AG04450 (cell line): ENCODE data around the gene LCORL. TPM values are rescaled to one million over a fixed set of nuclear protein-coding genes. Genes with fewer than 3 reads are reported as not detected.
"Not testable (repeated sequence)": the region's sequence is repeated elsewhere in the genome, so short reads cannot be mapped to it uniquely, and the experiment has no call there.

Source experiments
- CTCF ChIA-PET: fragments of 300-600, 350-600 bp; formaldehyde crosslinking; extraction: SDS; loops from one replicate; lab custom pipeline; 2022; ENCODE audit warnings: antibody characterized with exemption, inconsistent platforms; lab: Charles Lee
- POLR2A ChIA-PET: fragments of 350-600 bp; formaldehyde crosslinking; extraction: SDS; loops from one replicate; lab custom pipeline; 2021; ENCODE audit warnings: antibody characterized with exemption, inconsistent platforms; lab: Yijun Ruan, JAX
- DNase-seq: peaks from one replicate; pipeline ENCODE4 v3.0.0-alpha.2; 2011; ENCODE audit warnings: low read depth, low spot score
- H3K27ac ChIP-seq: one replicate; pipeline ENCODE4 v1.5.1; 2012; ENCODE audit warnings: low read depth, low read length, control low read depth
- H3K27me3 ChIP-seq: one replicate; pipeline ENCODE4 v1.6.0; 2012; ENCODE audit warnings: low read length; ENCODE audit not compliant: control insufficient read depth, insufficient read depth
- H3K4me3 ChIP-seq: 2 replicates; pipeline ENCODE4 v1.5.1; 2011; ENCODE audit warnings: mild to moderate bottlenecking, low read depth, low read length, control low read depth
- H3K9me3 ChIP-seq: 2 replicates; pipeline ENCODE4 v1.5.1; 2012; ENCODE audit warnings: low read length; ENCODE audit not compliant: control insufficient read depth, insufficient read depth
- CTCF ChIP-seq: IDR thresholded peaks from 2 replicates; pipeline ENCODE4 v1.5.1; 2011; ENCODE audit warnings: low read depth, low read length, control low read depth, inconsistent platforms
- polyA plus RNA-seq: library from polyadenylated mRNA; depleted of rRNA; stranded (reverse); fragments of >200 nt; gene quantifications from 2 replicates; pipeline ENCODE4 v1.2.3, GENCODE V29; 2011

The LCORL gene
- polyA plus RNA-seq, 1 experiment, result 7.2 TPM

- CTCF ChIA-PET, result no interaction called here
- DNase-seq, result no peak
- Histone ChIP-seq H3K4me3 (no peak overlapping the region), H3K27ac (no peak overlapping the region), H3K27me3 (no peaks in the 10 kb centered on the region), H3K9me3 (no peaks in the 10 kb centered on the region)
- POLR2A ChIA-PET, result no interaction called here
- TF ChIP-seq CTCF, result no peak
Observed at GRCh38 chr4:18049446-18049845, 27.9 kb upstream of the LCORL start.

- ChIA-PET POLR2A (no interaction called here), CTCF (interaction anchor here (0.8 kb wide), 2 partner anchors 21 to 25 kb away, joined by 3 read pairs; no protein-coding TSS in a partner anchor)
- H3K27ac ChIP-seq, result no peak overlapping the region
- no peak overlapping the region for H3K4me3 ChIP-seq
- no peaks in the 10 kb centered on the region for H3K9me3 ChIP-seq
- no peak for DNase-seq
- peak; percentile 34; the same call in 1 of the 2 replicates for TF ChIP-seq CTCF
- no peaks in the 10 kb centered on the region for H3K27me3 ChIP-seq
Observed at GRCh38 chr4:18042754-18043153, 21.2 kb upstream of the LCORL start.

GRCh38 chr4:18042012-18042411 is 20.5 kb upstream of the LCORL start:
- Histone ChIP-seq H3K27ac (no peak overlapping the region), H3K4me3 (no peak overlapping the region), H3K27me3 (no peaks in the 10 kb centered on the region), H3K9me3 (no peaks in the 10 kb centered on the region)
- TF ChIP-seq CTCF, result no peak
- ChIA-PET POLR2A (no interaction called here), CTCF (interaction anchor here (0.8 kb wide), 1 partner anchor 25 kb away, joined by 3 read pairs; no protein-coding TSS in a partner anchor)
- DNase-seq, result no peak

GRCh38 chr4:18041114-18041513 is 19.6 kb upstream of the LCORL start:
- Histone ChIP-seq H3K27ac (no peak overlapping the region), H3K4me3 (no peak overlapping the region), H3K9me3 (no peaks in the 10 kb centered on the region), H3K27me3 (no peaks in the 10 kb centered on the region)
- CTCF ChIA-PET, result no interaction called here
- no peak for DNase-seq
- TF ChIP-seq CTCF, result no peak
- POLR2A ChIA-PET, result no interaction called here

- H3K27ac ChIP-seq, result no peak overlapping the region
- H3K9me3 ChIP-seq, result no peaks in the 10 kb centered on the region
- CTCF ChIA-PET, result interaction anchor here (0.6 kb wide), 1 partner anchor 567 kb away, joined by 3 read pairs; no protein-coding TSS in a partner anchor
- no peaks in the 10 kb centered on the region for H3K27me3 ChIP-seq
- POLR2A ChIA-PET, result no interaction called here
- no peak for DNase-seq
- no peak overlapping the region for H3K4me3 ChIP-seq
- no peak for TF ChIP-seq CTCF
Observed at GRCh38 chr4:18039113-18039512, 17.6 kb upstream of the LCORL start.

- H3K9me3 ChIP-seq, DNase-seq, H3K4me3 ChIP-seq, H3K27me3 ChIP-seq, POLR2A ChIA-PET, H3K27ac ChIP-seq, CTCF ChIA-PET: not testable (repeated sequence)
Observed at GRCh38 chr4:18036369-18036768, 14.8 kb upstream of the LCORL start.
